GM12801 (cell line): Measurements from ENCODE around the gene NUMB.

Experiments
- TF ChIP-seq, protein P1 (sequence below): IDR thresholded peaks from one replicate; pipeline ENCODE4 v1.5.1; 2011; ENCODE audit warnings: control low read depth; ENCODE audit not compliant: insufficient read length; ENCODE audit errors: extremely low read depth

Gene NUMB

GRCh38 chr14:73250317-73250713, 208.0 kb downstream of the NUMB start:
- TF ChIP-seq, protein P1, sequence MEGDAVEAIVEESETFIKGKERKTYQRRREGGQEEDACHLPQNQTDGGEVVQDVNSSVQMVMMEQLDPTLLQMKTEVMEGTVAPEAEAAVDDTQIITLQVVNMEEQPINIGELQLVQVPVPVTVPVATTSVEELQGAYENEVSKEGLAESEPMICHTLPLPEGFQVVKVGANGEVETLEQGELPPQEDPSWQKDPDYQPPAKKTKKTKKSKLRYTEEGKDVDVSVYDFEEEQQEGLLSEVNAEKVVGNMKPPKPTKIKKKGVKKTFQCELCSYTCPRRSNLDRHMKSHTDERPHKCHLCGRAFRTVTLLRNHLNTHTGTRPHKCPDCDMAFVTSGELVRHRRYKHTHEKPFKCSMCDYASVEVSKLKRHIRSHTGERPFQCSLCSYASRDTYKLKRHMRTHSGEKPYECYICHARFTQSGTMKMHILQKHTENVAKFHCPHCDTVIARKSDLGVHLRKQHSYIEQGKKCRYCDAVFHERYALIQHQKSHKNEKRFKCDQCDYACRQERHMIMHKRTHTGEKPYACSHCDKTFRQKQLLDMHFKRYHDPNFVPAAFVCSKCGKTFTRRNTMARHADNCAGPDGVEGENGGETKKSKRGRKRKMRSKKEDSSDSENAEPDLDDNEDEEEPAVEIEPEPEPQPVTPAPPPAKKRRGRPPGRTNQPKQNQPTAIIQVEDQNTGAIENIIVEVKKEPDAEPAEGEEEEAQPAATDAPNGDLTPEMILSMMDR = no peak

- TF ChIP-seq, protein P1 = no peak
Observed at GRCh38 chr14:73249564-73250316, 208.6 kb downstream of the NUMB start.

DNA sequence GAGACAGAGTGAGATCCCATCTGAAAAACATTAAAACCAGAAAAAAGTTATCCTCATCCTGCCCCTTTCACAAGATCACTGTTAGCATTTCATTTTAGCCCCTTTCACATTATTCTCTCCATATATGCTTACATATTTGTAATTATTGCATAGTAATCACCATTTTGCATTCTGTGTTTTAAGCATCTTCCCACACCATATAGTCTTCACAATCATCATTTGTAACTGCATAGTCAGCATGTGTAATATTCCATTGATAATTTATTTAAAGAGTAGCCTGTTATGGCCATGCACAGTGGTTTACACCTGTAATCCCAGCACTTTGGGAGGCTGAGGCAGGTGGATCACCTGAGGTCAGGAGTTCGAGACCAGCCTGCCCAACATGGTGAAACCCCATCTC, 209.2 kb downstream of the NUMB start:
- TF ChIP-seq, protein P1 = no peak

DNA sequence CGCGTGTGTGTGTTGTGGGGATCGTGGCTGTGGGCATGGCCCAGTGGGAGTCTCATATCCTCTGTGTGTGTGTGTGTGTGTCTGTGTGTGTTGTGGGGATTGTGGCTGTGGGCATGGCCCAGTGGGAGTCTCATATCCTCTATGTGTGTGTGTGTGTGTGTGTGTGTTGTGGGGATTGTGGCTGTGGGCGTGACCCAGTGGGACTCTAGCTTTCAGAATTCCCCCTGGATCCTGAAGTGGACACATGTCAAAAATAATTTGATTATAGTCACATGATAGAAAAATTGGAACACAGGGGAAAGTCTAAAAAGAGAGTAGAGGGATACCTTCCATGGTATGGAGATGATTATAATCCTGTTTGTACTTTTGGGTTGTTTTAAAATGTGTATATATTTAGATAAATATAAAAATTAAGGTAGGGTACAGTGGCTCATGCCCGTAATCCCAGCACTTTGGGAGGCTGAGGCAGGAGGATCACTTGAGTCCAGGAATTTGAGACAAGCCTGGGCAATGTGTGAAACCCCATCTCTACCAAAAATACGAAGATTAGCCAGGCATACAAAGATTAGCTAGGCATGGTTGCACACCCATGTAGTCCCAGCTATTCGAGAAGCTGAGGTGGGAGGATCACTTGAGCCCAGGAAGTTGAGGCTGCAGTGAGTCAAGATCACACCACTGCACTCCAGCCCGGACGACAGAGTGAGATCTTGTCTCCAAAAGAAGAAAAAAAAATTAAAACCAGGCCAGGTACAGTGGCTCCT, 210.1 kb downstream of the NUMB start:
- TF ChIP-seq, protein P1 = no peak

GRCh38 chr14:73246387-73247150, 211.8 kb downstream of the NUMB start:
- TF ChIP-seq, protein P1 = no peak

- TF ChIP-seq, protein P1 = no peak
Observed at GRCh38 chr14:73245480-73246325, 212.6 kb downstream of the NUMB start.
